ENCODE data around the gene TSPAN11.

- TF ChIP-seq CTCF (IDR thresholded peaks at IDR 0.05; ENCODE audit: low read length) (no peak), EZH2 (IDR thresholded peaks at IDR 0.05; ENCODE audit: borderline replicate concordance, low read length) (no peak)
These were observed 48.4 kb downstream of the TSPAN11 start for GRCh38 chr12:30974746-30975500.

Data from OCI-LY1 (cell line).